Liver (tissue), 9 donors: Measurements from ENCODE around the gene AGBL5. TPM values are rescaled to one million over a fixed set of nuclear protein-coding genes. Genes with fewer than 3 reads are reported as not detected.

ENCODE experiments used
- DNase-seq: peaks from one replicate; pipeline ENCODE4 v3.0.0-alpha.2; 2017; ENCODE audit warnings: low spot score
- H3K27ac ChIP-seq, 2 donors: one replicate each; pipeline ENCODE4 v1.7.0; 2013; ENCODE audit warnings: inconsistent platforms in 2 of 2, low read length in 2 of 2, control low read depth in 1 of 2, low read depth in 1 of 2, mild to moderate bottlenecking in 1 of 2
- H3K27me3 ChIP-seq, 4 donors: one replicate each; pipeline versions ENCODE4 v1.6.1 to v1.7.0; 2013; ENCODE audit warnings: low read length in 3 of 4, inconsistent platforms in 1 of 4, mild to moderate bottlenecking in 1 of 4, moderate library complexity in 1 of 4; ENCODE audit not compliant: control insufficient read depth in 4 of 4, insufficient read depth in 4 of 4
- H3K36me3 ChIP-seq, 4 donors: one replicate each; pipeline versions ENCODE4 v1.6.1 to v1.7.0; 2013; ENCODE audit warnings: low read length in 3 of 4, mild to moderate bottlenecking in 3 of 4, low read depth in 1 of 4, moderate library complexity in 1 of 4; ENCODE audit not compliant: control insufficient read depth in 4 of 4, insufficient read depth in 3 of 4
- H3K4me1 ChIP-seq, 4 donors: one replicate each; pipeline versions ENCODE4 v1.6.1 to v1.7.0; 2013; ENCODE audit warnings: low read length in 3 of 4, mild to moderate bottlenecking in 3 of 4, moderate library complexity in 1 of 4; ENCODE audit not compliant: control insufficient read depth in 4 of 4, insufficient read depth in 4 of 4
- H3K4me3 ChIP-seq, 3 donors: one replicate each; pipeline versions ENCODE4 v1.6.1 to v1.7.0; 2013; ENCODE audit warnings: low read length in 3 of 3, control low read depth in 1 of 3, low read depth in 1 of 3, mild to moderate bottlenecking in 1 of 3
- H3K9ac ChIP-seq, 2 donors: one replicate each; pipeline ENCODE4 v1.7.0; 2013; ENCODE audit warnings: low read length in 2 of 2, mild to moderate bottlenecking in 2 of 2, moderate library complexity in 2 of 2, control low read depth in 1 of 2, low read depth in 1 of 2
- H3K9me3 ChIP-seq, 4 donors: one replicate each; pipeline versions ENCODE4 v1.6.1 to v1.7.0; 2013; ENCODE audit warnings: low read length in 3 of 4; ENCODE audit not compliant: control insufficient read depth in 4 of 4
- EGR1 ChIP-seq, 2 donors: IDR thresholded peaks; 2 replicates each; pipeline ENCODE4 v1.6.1; 2016 to 2018; ENCODE audit warnings: antibody characterized with exemption in 2 of 2, low read depth in 2 of 2
- FOXA1 ChIP-seq: IDR thresholded peaks from 2 replicates; pipeline ENCODE4 v1.6.1; 2016; ENCODE audit warnings: antibody characterized with exemption
- HNF4A ChIP-seq, 2 donors: conservative IDR thresholded peaks; 2 replicates each; pipeline ENCODE4 v1.6.1; 2016; ENCODE audit warnings: antibody characterized with exemption in 2 of 2, mild to moderate bottlenecking in 2 of 2
- HNF4G ChIP-seq: IDR thresholded peaks from 2 replicates; pipeline ENCODE4 v1.6.1; 2016; ENCODE audit warnings: antibody characterized with exemption
- JUND ChIP-seq, 2 donors: IDR thresholded peaks; 2 replicates each; pipeline ENCODE4 v1.6.1; 2016; ENCODE audit warnings: antibody characterized with exemption in 2 of 2
- NR2F2 ChIP-seq: IDR thresholded peaks from 2 replicates; pipeline ENCODE4 v1.6.1; 2016; ENCODE audit warnings: antibody characterized with exemption
- RAD21 ChIP-seq, 2 donors: IDR thresholded peaks; 2 replicates each; pipeline ENCODE4 v1.6.1; 2016; ENCODE audit warnings: antibody characterized with exemption in 2 of 2, mild to moderate bottlenecking in 2 of 2
- YY1 ChIP-seq: IDR thresholded peaks from 2 replicates; pipeline ENCODE4 v1.6.1; 2016; ENCODE audit warnings: antibody characterized with exemption, mild to moderate bottlenecking
- ZBTB33 ChIP-seq: IDR thresholded peaks from 2 replicates; pipeline ENCODE4 v1.6.1; 2016; ENCODE audit warnings: antibody characterized with exemption
- WGBS: extraction: QIAGEN DNeasy Blood & Tissue Kit; methylation state at CpG from one replicate; pipeline ENCODE4 v1.1.7; 2013; 5-methylcytosine and 5-hydroxymethylcytosine counted together
- polyA plus RNA-seq, 2 donors: library from polyadenylated mRNA; stranded (reverse) in 1 of 2; unstranded in 1 of 2; fragments of 200-250 nt in 1 of 2; fragments of >200 nt in 1 of 2; fragmentation: Nextera tagmentation in 1 of 2; extraction: Ambion mirVana in 1 of 2; gene quantifications; one replicate each; pipeline versions ENCODE4 v1.2.1 to v1.2.3, GENCODE V29; 2013 to 2015
- total RNA-seq, 2 donors: library from RNA; depleted of rRNA; stranded (reverse); fragments of >200 nt; gene quantifications; one replicate each; pipeline ENCODE4 v1.2.3, GENCODE V29; 2014
- TF ChIP-seq, protein P1 (sequence below): IDR thresholded peaks from 2 replicates; pipeline ENCODE4 v1.6.1; 2016; ENCODE audit warnings: antibody characterized with exemption
- donor health status: healthy.
- donor health status: healthy.
- donor health status: healthy.
- donor health status: healthy.
- donor health status: healthy.

AGBL5 gene
- total and polyA plus RNA-seq, 4 donors = 3.2 to 9.0 (median 4.8) TPM

DNA sequence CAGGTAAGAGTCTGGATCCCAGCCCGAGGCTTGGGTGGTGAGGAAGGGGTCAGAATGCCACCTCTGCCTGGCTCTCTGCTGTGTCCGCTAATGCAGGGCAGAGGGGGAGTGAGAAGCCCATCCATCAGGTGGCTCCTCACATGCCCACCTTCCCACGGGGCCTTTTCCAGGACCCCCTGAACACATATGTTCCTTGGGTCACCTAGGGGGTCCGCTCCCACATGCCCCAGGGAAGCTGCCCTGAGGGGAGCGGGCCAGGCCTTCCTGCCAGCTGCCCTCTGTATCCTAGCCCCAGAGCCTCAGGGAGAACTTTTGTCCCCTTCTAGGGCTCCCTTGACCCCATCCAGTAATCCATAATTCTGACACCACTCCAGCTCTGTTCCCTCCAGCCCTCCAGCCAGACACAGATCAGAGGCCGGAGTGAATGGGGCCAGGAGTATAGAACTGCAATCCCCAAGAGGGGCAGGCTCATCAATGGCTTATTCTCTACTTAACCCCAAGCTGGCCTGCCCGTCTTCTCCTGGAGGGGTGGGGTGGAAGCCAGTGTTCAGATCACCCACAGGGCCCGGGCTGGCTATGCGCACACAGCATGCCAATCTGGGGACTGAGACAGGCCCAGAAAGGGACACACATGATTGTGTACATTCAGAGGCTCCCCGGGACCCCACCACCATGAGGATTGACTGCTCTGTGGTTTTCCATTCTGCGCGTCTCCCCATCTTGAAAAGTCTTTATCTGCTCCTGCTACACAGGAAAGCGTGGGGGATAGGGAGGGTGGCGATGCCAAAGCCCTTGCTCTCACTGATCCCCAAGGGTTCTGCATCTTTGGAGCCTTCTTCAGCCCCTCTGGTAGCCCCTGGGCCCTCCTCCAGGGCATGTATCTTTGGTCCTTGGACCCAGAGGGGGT, 28.0 kb downstream of the AGBL5 start:
- Histone ChIP-seq H3K36me3 (no peaks in the 10 kb centered on the region), H3K27me3 (no peaks in the 10 kb centered on the region), H3K9me3 (no peaks in the 10 kb centered on the region), H3K9ac (peak overlapping the region in 1 of 2 donors; percentile 51), H3K27ac (peak overlapping the region; percentile 65 to 74), H3K4me1 (peaks cover 9 to 40% (median 15%) of the 10 kb centered on the region in 4 donors), H3K4me3 (peak overlapping the region in 1 of 3 donors; percentile 37)
- no peak for DNase-seq
- 79% methylated on average over 14 of the region's 14 CpGs for WGBS
- TF ChIP-seq, protein P1, sequence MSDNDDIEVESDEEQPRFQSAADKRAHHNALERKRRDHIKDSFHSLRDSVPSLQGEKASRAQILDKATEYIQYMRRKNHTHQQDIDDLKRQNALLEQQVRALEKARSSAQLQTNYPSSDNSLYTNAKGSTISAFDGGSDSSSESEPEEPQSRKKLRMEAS = no peak
- no peak for TF ChIP-seq HNF4G
- no peak for TF ChIP-seq RAD21 (IDR thresholded peaks at IDR 0.05)
- TF ChIP-seq ZBTB33 = no peak
- TF ChIP-seq EGR1 (IDR thresholded peaks at IDR 0.05; ENCODE audit: low read depth in 2 of 2) = no peak
- no peak for TF ChIP-seq FOXA1
- TF ChIP-seq NR2F2 = peak; percentile 33

- Histone ChIP-seq H3K27ac (peak overlapping the region; percentile 37 to 74), H3K36me3 (no peaks in the 10 kb centered on the region), H3K27me3 (no peaks in the 10 kb centered on the region), H3K9ac (peak overlapping the region in 1 of 2 donors; percentile 51), H3K4me1 (peaks cover 7 to 40% (median 15%) of the 10 kb centered on the region in 4 donors), H3K9me3 (no peaks in the 10 kb centered on the region), H3K4me3 (peak overlapping the region in 1 of 3 donors; percentile 37)
- no peak for DNase-seq
- WGBS = 79% methylated on average over 7 of the region's 7 CpGs
- TF ChIP-seq YY1 = no peak
- no peak for TF ChIP-seq HNF4A (conservative IDR thresholded peaks at IDR 0.05)
Measured at GRCh38 chr2:27080140-27080469, 28.6 kb downstream of the AGBL5 start.

- no peak overlapping the region for H3K4me3 ChIP-seq
- H3K36me3 ChIP-seq = no peaks in the 10 kb centered on the region
- H3K27me3 ChIP-seq = no peaks in the 10 kb centered on the region
- no peaks in the 10 kb centered on the region for H3K9me3 ChIP-seq
- no peak for DNase-seq
- no peak overlapping the region for H3K9ac ChIP-seq
- H3K27ac ChIP-seq = peak overlapping the region in 1 of 2 donors; percentile 37
- TF ChIP-seq HNF4G (no peak), NR2F2 (no peak)
- peaks cover 9 to 42% (median 19%) of the 10 kb centered on the region in 4 donors for H3K4me1 ChIP-seq
- 86% methylated on average over 14 of the region's 14 CpGs for WGBS
Measured at GRCh38 chr2:27080603-27080936, 29.1 kb downstream of the AGBL5 start.

- H3K9ac ChIP-seq = no peak overlapping the region
- H3K4me1 ChIP-seq = peaks cover 9 to 53% (median 25%) of the 10 kb centered on the region in 4 donors
- no peak for DNase-seq
- no peaks in the 10 kb centered on the region for H3K36me3 ChIP-seq
- no peaks in the 10 kb centered on the region for H3K9me3 ChIP-seq
- H3K27me3 ChIP-seq = no peaks in the 10 kb centered on the region
- peak overlapping the region; percentile 72 to 80 for H3K27ac ChIP-seq
- H3K4me3 ChIP-seq = no peak overlapping the region
- TF ChIP-seq HNF4A (conservative IDR thresholded peaks at IDR 0.05) (no peak), JUND (IDR thresholded peaks at IDR 0.05) (no peak)
- 92% methylated on average over 38 of the region's 38 CpGs for WGBS
Measured at GRCh38 chr2:27081984-27082772, 30.7 kb downstream of the AGBL5 start.
